IMR-90 (cell line): ENCODE results near the gene HMG20A. TPM values are rescaled to one million over a fixed set of nuclear protein-coding genes. Genes with fewer than 3 reads are reported as not detected.

Source experiments
- ATAC-seq: fragments of 200-7000 bp; cut with Tn5 transposase; 2 replicates; pipeline ENCODE4 v1.9.1; 2020; ENCODE audit warnings: low read depth, mild to moderate bottlenecking, moderate library complexity
- BruUV-seq: library from RNA; stranded (reverse); fragments of 400-500 nt; replicated peaks from 2 replicates; lab custom pipeline; 2021; lab: Mats Ljungman, UMichigan
- CTCF ChIA-PET: fragments of 300-600 bp; formaldehyde crosslinking; extraction: SDS; loops from one replicate; lab custom pipeline; 2021; ENCODE audit warnings: antibody characterized with exemption; lab: Yijun Ruan, JAX
- POLR2A ChIA-PET: fragments of 300-600 bp; sonication (Branson Sonifier 250); formaldehyde crosslinking; loops from one replicate; lab custom pipeline; 2022; ENCODE audit warnings: antibody characterized with exemption; ENCODE audit not compliant: unreplicated experiment; lab: Charles Lee
- DNase-seq: peaks from one replicate; pipeline ENCODE4 v3.0.0; 2013
- H2AFZ ChIP-seq: replicated peaks from 2 replicates; pipeline ENCODE3; 2013; ENCODE audit warnings: low read length, mild to moderate bottlenecking; ENCODE audit not compliant: poor library complexity
- H2AK5ac ChIP-seq: 2 replicates; pipeline ENCODE4 v1.6.1; 2013; ENCODE audit warnings: low read depth, low read length, inconsistent platforms
- H2AK9ac ChIP-seq: replicated peaks from 2 replicates; pipeline ENCODE3; 2013; ENCODE audit warnings: mild to moderate bottlenecking, low read depth, low read length, moderate library complexity; ENCODE audit not compliant: poor library complexity
- H2BK120ac ChIP-seq: 2 replicates; pipeline ENCODE4 v1.6.1; 2013; ENCODE audit warnings: low read depth, low read length, inconsistent platforms
- H2BK15ac ChIP-seq: 3 replicates; pipeline ENCODE4 v1.6.1; 2013; ENCODE audit warnings: low read depth, low read length, inconsistent platforms
- H2BK20ac ChIP-seq: 2 replicates; pipeline ENCODE4 v1.6.1; 2013; ENCODE audit warnings: low read depth, mild to moderate bottlenecking, inconsistent platforms, low read length, moderate library complexity
- H2BK5ac ChIP-seq: 2 replicates; pipeline ENCODE4 v1.6.1; 2013; ENCODE audit warnings: mild to moderate bottlenecking, low read depth, low read length, inconsistent platforms; ENCODE audit not compliant: poor library complexity, severe bottlenecking
- H3K14ac ChIP-seq: replicated peaks from 2 replicates; pipeline ENCODE4 v1.6.1; 2013; ENCODE audit warnings: low read depth, low read length, inconsistent platforms
- H3K18ac ChIP-seq: 2 replicates; pipeline ENCODE4 v1.6.1; 2013; ENCODE audit warnings: low read depth, low read length, control low read depth
- H3K23ac ChIP-seq: 2 replicates; pipeline ENCODE4 v1.6.1; 2013; ENCODE audit warnings: low read depth, low read length, inconsistent platforms
- H3K27ac ChIP-seq: 2 replicates; pipeline ENCODE4 v1.5.1; 2013; ENCODE audit warnings: mild to moderate bottlenecking, control low read depth, low read length; ENCODE audit not compliant: insufficient read depth
- H3K27me3 ChIP-seq: 2 replicates; pipeline ENCODE4 v1.6.1; 2013; ENCODE audit warnings: low read length; ENCODE audit not compliant: control insufficient read depth, insufficient read depth
- H3K36me3 ChIP-seq: 2 replicates; pipeline ENCODE4 v1.6.1; 2013; ENCODE audit warnings: low read length, mixed read lengths; ENCODE audit not compliant: control insufficient read depth, insufficient read depth
- H3K4ac ChIP-seq: 2 replicates; pipeline ENCODE4 v1.6.1; 2013; ENCODE audit warnings: low read depth, low read length, inconsistent platforms
- H3K4me1 ChIP-seq: 2 replicates; pipeline ENCODE4 v1.6.1; 2013; ENCODE audit warnings: low read length, mixed read lengths; ENCODE audit not compliant: control insufficient read depth, insufficient read depth
- H3K4me2 ChIP-seq: 2 replicates; pipeline ENCODE4 v1.6.1; 2013; ENCODE audit warnings: low read depth, mild to moderate bottlenecking, control low read depth, low read length, moderate library complexity
- H3K4me3 ChIP-seq: 2 replicates; pipeline ENCODE4 v1.5.1; 2013; ENCODE audit warnings: low read depth, mild to moderate bottlenecking, control low read depth, low read length, moderate library complexity; ENCODE audit not compliant: insufficient read depth
- H3K56ac ChIP-seq: 2 replicates; pipeline ENCODE4 v1.6.1; 2013; ENCODE audit warnings: low read length, inconsistent platforms; ENCODE audit not compliant: insufficient read depth; ENCODE audit errors: extremely low read depth
- H3K79me1 ChIP-seq, 2 experiments: 2 replicates each; pipeline ENCODE4 v1.6.1; 2013; ENCODE audit warnings: low read length in 2 of 2, inconsistent platforms in 1 of 2, low read depth in 1 of 2
- H3K9ac ChIP-seq: 2 replicates; pipeline ENCODE4 v1.6.1; 2013; ENCODE audit warnings: low read depth, low read length, control low read depth
- H3K9me1 ChIP-seq: 2 replicates; pipeline ENCODE4 v1.6.1; 2013; ENCODE audit warnings: low read length, inconsistent platforms; ENCODE audit not compliant: insufficient read depth
- H3K9me3 ChIP-seq: 2 replicates; pipeline ENCODE4 v1.6.1; 2013; ENCODE audit warnings: low read length; ENCODE audit not compliant: control insufficient read depth, insufficient read depth
- H4K20me1 ChIP-seq: 2 replicates; pipeline ENCODE4 v1.6.1; 2013; ENCODE audit warnings: low read length, inconsistent platforms; ENCODE audit not compliant: insufficient read depth
- H4K5ac ChIP-seq: 2 replicates; pipeline ENCODE4 v1.6.1; 2013; ENCODE audit warnings: mild to moderate bottlenecking, low read depth, low read length, control low read depth
- H4K8ac ChIP-seq, 2 experiments: 2 replicates each; pipeline ENCODE4 v1.6.1; 2013; ENCODE audit warnings: low read depth in 2 of 2, low read length in 2 of 2, control low read depth in 1 of 2, inconsistent platforms in 1 of 2
- H4K91ac ChIP-seq: 2 replicates; pipeline ENCODE4 v1.6.1; 2013; ENCODE audit warnings: low read depth, low read length, inconsistent platforms; ENCODE audit not compliant: insufficient read depth
- BHLHE40 ChIP-seq: fragments of 150-350 bp; IDR thresholded peaks from 2 replicates; pipeline ENCODE4 v1.6.1; 2016; ENCODE audit warnings: mild to moderate bottlenecking, low read depth, low read length
- CTCF ChIP-seq: conservative IDR thresholded peaks from 2 replicates; pipeline ENCODE4 v1.5.1; 2012; ENCODE audit warnings: mild to moderate bottlenecking, low read depth, low read length, improper control_type of control experiment
- NFE2L2 ChIP-seq: fragments of 150-350 bp; IDR thresholded peaks from 2 replicates; pipeline ENCODE4 v1.6.1; 2016; ENCODE audit warnings: low read depth, mild to moderate bottlenecking, low read length
- WGBS, 2 experiments: methylation state at CpG; one replicate each; pipeline versions ENCODE4 v1.1.5 to v1.1.7; 2013; ENCODE audit warnings: missing lambda C conversion rate in 2 of 2; ENCODE audit not compliant: insufficient read length in 1 of 2; ENCODE audit errors: extremely low coverage in 2 of 2; 5-methylcytosine and 5-hydroxymethylcytosine counted together
- dilution Hi-C: fragments of 300-500 bp; cut with HindIII; formaldehyde crosslinking; loops from one replicate; pipeline ENCODE4 v1.14.3; 2018; ENCODE audit warnings: low sequenced_read_pairs; ENCODE audit not compliant: unreplicated experiment
- in situ Hi-C: fragments of 300-500 bp; cut with MboI; formaldehyde crosslinking; loops from 3 replicates; pipeline ENCODE4 v1.14.3; 2019; ENCODE audit warnings: low sequenced_read_pairs, inconsistent platforms, mixed read lengths
- intact Hi-C: fragments of 100-400 bp; cut with micrococcal nuclease; formaldehyde crosslinking; loops from 2 replicates; pipeline ENCODE4 v1.10.0; 2022
- polyA plus RNA-seq, 3 experiments: library from polyadenylated mRNA; depleted of rRNA; stranded (reverse); fragments of >200 nt; gene quantifications; 2 replicates each; pipeline ENCODE4 v1.2.3, GENCODE V29; 2012; ENCODE audit warnings: low replicate concordance in 1 of 3
- total RNA-seq: library from RNA; depleted of rRNA; stranded (reverse); fragments of >200 nt; gene quantifications from 2 replicates; pipeline ENCODE4 v1.2.3, GENCODE V29; 2012

Gene HMG20A
- total and polyA plus RNA-seq, 2 of the 4 experiments (the other 2 are of a cell fraction) = 22.3 to 25.3 TPM

- Histone ChIP-seq H2AK9ac (no peak overlapping the region), H2BK15ac (no peak overlapping the region), H2BK120ac (no peak overlapping the region), H3K14ac (no peak overlapping the region), H3K4me3 (no peak overlapping the region), H3K79me1 (peaks cover 4 to 26% of the 10 kb centered on the region in 2 experiments; a peak in 3 of 4 replicates), H2AK5ac (no peak overlapping the region), H3K36me3 (peaks cover 28% of the 10 kb centered on the region), H2BK20ac (no peak overlapping the region), H4K91ac (no peak overlapping the region), H2AFZ (no peak overlapping the region), H3K4me2 (no peak overlapping the region), H2BK5ac (no peak overlapping the region), H4K8ac (no peak overlapping the region), H3K9ac (no peak overlapping the region), H3K18ac (no peak overlapping the region), H3K4me1 (peaks cover 2% of the 10 kb centered on the region; the same call in 1 of the 2 replicates), H4K20me1 (no peaks in the 10 kb centered on the region), H3K9me3 (no peaks in the 10 kb centered on the region), H3K27me3 (no peaks in the 10 kb centered on the region), H4K5ac (no peak overlapping the region), H3K9me1 (peaks cover 8% of the 10 kb centered on the region), H3K23ac (no peak overlapping the region), H3K27ac (no peak overlapping the region), H3K4ac (no peak overlapping the region), H3K56ac (no peak overlapping the region)
- in situ Hi-C loops = no loop called here
- POLR2A ChIA-PET = no interaction called here
- no CpG with 5 or more reads among the region's 1 CpG for WGBS, 2 experiments
- TF ChIP-seq BHLHE40 (no peak), CTCF (no peak), NFE2L2 (no peak)
- no peak for DNase-seq
- no peak for ATAC-seq
- no TSS peak for BruUV-seq
- intact Hi-C loops = no loop called here
- CTCF ChIA-PET = interaction anchor here (0.6 to 1.0 kb wide), 2 partner anchors 12 to 1530 kb away, joined by 3 read pairs; no protein-coding TSS in a partner anchor
- dilution Hi-C loops = no loop called here
These were observed 45.8 kb downstream of the HMG20A start for GRCh38 chr15:77466521-77466920.
